Measurements from ENCODE around the gene PRKD2.

GRCh38 chr19:46728693-46729339, 11.9 kb upstream of the PRKD2 start:
- TF ChIP-seq POLR2AphosphoS5 (IDR thresholded peaks at IDR 0.05; ENCODE audit: low read depth, low read length), result no peak
- TF ChIP-seq REST (IDR thresholded peaks at IDR 0.05; ENCODE audit: insufficient read depth in 1 of 2, low read depth in 2 of 2, low read length in 2 of 2), result no peak
- no peak for TF ChIP-seq SIN3A (IDR thresholded peaks at IDR 0.05; ENCODE audit: borderline replicate concordance, insufficient read depth, low read length)
- no peak for TF ChIP-seq TAF1 (IDR thresholded peaks at IDR 0.05; ENCODE audit: borderline replicate concordance, insufficient read depth, low read length)
- peak; percentile 31 for TF ChIP-seq FOXP2 (optimal IDR thresholded peaks at IDR 0.05; ENCODE audit: borderline replicate concordance, extremely low read depth, extremely low read length, insufficient read depth)

Measured in PFSK-1 (cell line).